Effector memory CD4-positive, alpha-beta T cell (primary cell): ENCODE measurements around the gene MYBPH.

Experiments used
- DNase-seq, 3 donors: peaks; one replicate each; pipeline ENCODE4 v3.0.0-alpha.2; 2020
- H3K27ac ChIP-seq: 2 replicates; pipeline ENCODE4 v1.7.0; 2013; ENCODE audit warnings: mild to moderate bottlenecking, low read length, moderate library complexity; ENCODE audit not compliant: insufficient read depth, poor library complexity, severe bottlenecking
- H3K27me3 ChIP-seq: replicated peaks from 2 replicates; pipeline ENCODE4 v1.7.0; 2013; ENCODE audit warnings: mild to moderate bottlenecking, low read length; ENCODE audit not compliant: insufficient read depth, control insufficient read depth, poor library complexity, severe bottlenecking
- H3K36me3 ChIP-seq: 2 replicates; pipeline ENCODE4 v1.7.0; 2013; ENCODE audit warnings: mild to moderate bottlenecking, low read length, moderate library complexity; ENCODE audit not compliant: control insufficient read depth, insufficient read depth
- H3K4me1 ChIP-seq: 2 replicates; pipeline ENCODE4 v1.7.0; 2013; ENCODE audit warnings: low read length, mild to moderate bottlenecking; ENCODE audit not compliant: control insufficient read depth, insufficient read depth, poor library complexity, severe bottlenecking
- H3K4me3 ChIP-seq: 2 replicates; pipeline ENCODE4 v1.7.0; 2013; ENCODE audit warnings: low read length, low read depth, mild to moderate bottlenecking; ENCODE audit not compliant: insufficient read depth, poor library complexity, severe bottlenecking
- H3K9me3 ChIP-seq: 2 replicates; pipeline ENCODE4 v1.7.0; 2013; ENCODE audit warnings: mild to moderate bottlenecking, low read length, moderate library complexity; ENCODE audit not compliant: control insufficient read depth

The MYBPH gene

GRCh38 chr1:203142684-203143408 lies 32.8 kb downstream of the MYBPH start:
- Histone ChIP-seq H3K4me3 (no peak overlapping the region), H3K36me3 (no peaks in the 10 kb centered on the region), H3K9me3 (no peaks in the 10 kb centered on the region), H3K27me3 (no peaks in the 10 kb centered on the region), H3K4me1 (no peaks in the 10 kb centered on the region), H3K27ac (no peak overlapping the region)
- no peak for DNase-seq

DNA sequence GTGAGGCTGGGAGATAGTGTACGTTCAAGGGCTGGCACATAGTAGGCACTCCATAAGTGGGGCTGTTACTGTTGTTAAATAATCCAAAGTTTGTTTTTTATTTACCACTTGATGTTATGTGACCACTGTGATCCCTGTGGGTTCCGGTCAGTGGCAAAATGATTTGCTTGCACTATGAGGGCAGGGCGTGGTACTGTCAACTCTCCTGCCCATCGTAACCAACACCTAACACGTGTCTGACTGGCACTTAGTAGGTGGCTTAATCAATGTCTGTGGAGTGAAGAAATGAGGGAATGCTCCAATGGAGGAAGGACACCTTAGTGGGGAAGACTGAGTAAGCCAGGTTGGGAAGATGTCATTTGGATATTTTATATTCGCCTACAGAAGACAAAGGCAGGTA lies 33.5 kb downstream of the MYBPH start:
- no peak for DNase-seq
- H3K27me3 ChIP-seq: no peaks in the 10 kb centered on the region
- no peak overlapping the region for H3K4me3 ChIP-seq
- no peak overlapping the region for H3K27ac ChIP-seq
- no peaks in the 10 kb centered on the region for H3K36me3 ChIP-seq
- no peaks in the 10 kb centered on the region for H3K9me3 ChIP-seq
- no peaks in the 10 kb centered on the region for H3K4me1 ChIP-seq

DNA sequence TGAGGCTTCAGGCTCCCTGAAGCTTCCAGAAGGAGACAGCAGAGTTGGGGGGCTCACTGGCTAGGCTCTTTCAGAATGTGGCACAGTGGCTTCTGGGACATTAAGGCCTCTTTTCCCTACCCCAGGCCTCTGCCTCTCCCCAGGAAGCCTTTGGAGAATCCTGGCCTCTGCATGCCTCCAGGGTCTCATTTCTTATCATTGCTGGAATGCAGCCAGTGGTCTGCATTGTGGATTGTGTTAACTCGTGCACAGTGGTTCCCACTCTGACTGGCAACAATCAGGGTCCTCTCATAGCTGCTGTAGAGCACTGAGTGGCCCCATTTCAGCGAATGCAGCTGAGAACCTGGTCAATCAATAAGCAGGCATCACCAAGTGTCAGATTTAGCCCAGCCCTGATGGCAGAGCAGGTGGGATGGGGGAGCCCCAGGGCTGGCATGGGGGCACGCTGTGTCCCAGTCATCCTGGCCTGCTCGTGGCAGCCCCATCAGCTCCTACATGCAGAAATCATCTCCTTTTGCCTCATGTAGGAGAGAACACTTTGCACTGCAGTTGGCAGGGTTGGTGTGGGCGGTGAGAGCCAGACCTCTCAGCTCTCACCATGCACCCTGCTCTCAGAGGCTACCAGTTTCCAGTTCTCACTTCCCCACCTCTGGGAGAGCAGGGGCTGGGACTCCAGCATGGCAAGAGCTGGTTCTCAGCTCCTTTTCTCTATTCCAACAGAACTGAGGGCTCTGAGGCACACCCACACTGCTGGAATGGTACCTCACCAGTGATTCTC lies 34.7 kb downstream of the MYBPH start:
- DNase-seq: no peak
- H3K4me1 ChIP-seq: peaks cover 6% of the 10 kb centered on the region
- no peaks in the 10 kb centered on the region for H3K36me3 ChIP-seq
- no peaks in the 10 kb centered on the region for H3K9me3 ChIP-seq
- no peaks in the 10 kb centered on the region for H3K27me3 ChIP-seq
- no peak overlapping the region for H3K4me3 ChIP-seq
- H3K27ac ChIP-seq: no peak overlapping the region

- no peak for DNase-seq
- Histone ChIP-seq H3K27me3 (no peaks in the 10 kb centered on the region), H3K27ac (no peak overlapping the region), H3K9me3 (no peaks in the 10 kb centered on the region), H3K36me3 (no peaks in the 10 kb centered on the region), H3K4me3 (no peak overlapping the region), H3K4me1 (peaks cover 7% of the 10 kb centered on the region)
Measured at GRCh38 chr1:203139976-203140475, 35.6 kb downstream of the MYBPH start.

- no peak for DNase-seq
- Histone ChIP-seq H3K36me3 (no peaks in the 10 kb centered on the region), H3K9me3 (no peaks in the 10 kb centered on the region), H3K4me3 (no peak overlapping the region), H3K4me1 (peaks cover 7% of the 10 kb centered on the region), H3K27ac (no peak overlapping the region), H3K27me3 (no peaks in the 10 kb centered on the region)
Measured at GRCh38 chr1:203138066-203138465, 37.6 kb downstream of the MYBPH start.

GRCh38 chr1:203137324-203137723 lies 38.3 kb downstream of the MYBPH start:
- no peaks in the 10 kb centered on the region for H3K27me3 ChIP-seq
- H3K4me3 ChIP-seq: no peak overlapping the region
- peaks cover 7% of the 10 kb centered on the region for H3K4me1 ChIP-seq
- no peak overlapping the region for H3K27ac ChIP-seq
- H3K36me3 ChIP-seq: no peaks in the 10 kb centered on the region
- H3K9me3 ChIP-seq: no peaks in the 10 kb centered on the region
- DNase-seq: no peak

DNA sequence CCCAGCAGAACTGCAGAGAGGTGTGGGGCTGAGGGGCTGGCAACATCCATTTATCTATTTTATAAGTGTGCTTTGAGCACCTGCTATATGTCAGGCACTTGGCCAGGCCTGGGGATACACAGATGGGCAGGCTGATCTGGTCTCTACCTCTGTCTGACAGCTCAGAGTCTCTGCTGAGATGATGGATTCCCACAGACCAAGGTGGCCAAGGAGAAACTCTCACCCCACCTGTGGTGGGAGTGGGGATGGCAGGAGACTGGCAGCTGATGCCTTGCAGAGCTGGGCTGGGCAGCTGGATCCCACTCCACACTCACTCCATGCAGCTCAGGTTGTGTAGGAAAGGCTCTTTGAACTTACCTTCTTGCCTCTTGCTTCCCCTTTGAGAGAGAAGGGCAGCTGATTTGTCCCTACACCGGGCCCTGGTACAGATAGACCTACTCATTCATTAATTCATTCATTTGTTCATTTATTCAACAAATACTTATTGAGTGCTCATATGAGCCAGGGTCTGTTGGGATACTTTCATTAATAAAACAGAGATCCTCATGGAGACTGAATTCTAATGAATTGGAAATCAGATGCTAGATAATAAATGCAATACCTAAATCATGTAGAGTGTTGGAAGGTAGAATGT lies 39.1 kb downstream of the MYBPH start:
- no peaks in the 10 kb centered on the region for H3K27me3 ChIP-seq
- H3K9me3 ChIP-seq: no peaks in the 10 kb centered on the region
- no peaks in the 10 kb centered on the region for H3K36me3 ChIP-seq
- H3K4me3 ChIP-seq: no peak overlapping the region
- peaks cover 7% of the 10 kb centered on the region for H3K4me1 ChIP-seq
- DNase-seq: no peak
- no peak overlapping the region for H3K27ac ChIP-seq

DNA sequence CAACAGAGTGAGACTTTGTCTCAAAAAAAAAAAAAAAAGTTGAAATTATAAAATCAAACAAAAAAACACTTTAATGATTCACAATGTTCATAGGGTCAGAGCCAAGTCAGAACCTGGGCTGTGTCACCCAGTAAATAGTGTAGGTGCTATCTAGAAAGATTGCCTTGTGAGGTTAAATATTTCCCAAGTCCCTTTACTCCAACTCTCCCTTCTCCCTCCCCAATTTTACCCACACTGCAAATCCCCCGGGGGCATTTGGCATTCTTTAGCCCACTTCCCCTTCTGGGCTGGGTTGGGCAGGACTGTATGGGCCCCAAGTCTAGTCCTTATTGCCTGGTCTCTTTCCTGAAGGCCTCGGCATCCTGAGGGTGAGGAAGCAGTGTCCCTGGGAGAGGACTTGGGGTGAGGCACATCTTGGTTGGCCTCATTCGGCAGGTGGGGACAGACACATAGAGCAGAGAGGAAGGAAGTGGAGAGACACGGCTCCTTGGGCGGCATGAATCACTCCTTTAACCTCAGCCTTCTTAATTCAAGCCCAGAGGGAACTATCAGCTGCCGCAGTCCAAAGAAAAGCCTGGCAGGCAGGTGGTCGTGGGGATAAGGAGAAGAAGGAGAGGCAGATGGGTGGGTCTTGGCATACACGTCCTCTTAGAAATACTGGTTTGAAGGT lies 39.9 kb downstream of the MYBPH start:
- DNase-seq: no peak
- Histone ChIP-seq H3K4me1 (peaks cover 7% of the 10 kb centered on the region), H3K27me3 (no peaks in the 10 kb centered on the region), H3K27ac (no peak overlapping the region), H3K36me3 (no peaks in the 10 kb centered on the region), H3K4me3 (no peak overlapping the region), H3K9me3 (no peaks in the 10 kb centered on the region)

- no peaks in the 10 kb centered on the region for H3K36me3 ChIP-seq
- H3K27me3 ChIP-seq: no peaks in the 10 kb centered on the region
- peaks cover 7% of the 10 kb centered on the region for H3K4me1 ChIP-seq
- H3K9me3 ChIP-seq: no peaks in the 10 kb centered on the region
- H3K4me3 ChIP-seq: no peak overlapping the region
- no peak for DNase-seq
- no peak overlapping the region for H3K27ac ChIP-seq
Measured at GRCh38 chr1:203133970-203134725, 41.5 kb downstream of the MYBPH start.
